Gastroesophageal sphincter (tissue), 4 donors: ENCODE results near the gene CDH24. TPM values are rescaled to one million over a fixed set of nuclear protein-coding genes. Genes with fewer than 3 reads are reported as not detected.

Experiments
- ATAC-seq: fragments of 150-250 bp; one replicate; pipeline ENCODE4 v1.9.1; 2016; ENCODE audit warnings: mild to moderate bottlenecking, moderate library complexity
- H3K27ac ChIP-seq, 4 donors: fragments of 200-600 bp; sonication (generic) in 3 of 4; 1 replicate in 3 of 4; 2 replicates in 1 of 4; pipeline ENCODE4 v1.5.1; 2016 to 2019
- H3K27me3 ChIP-seq: fragments of 200-600 bp; sonication (generic); one replicate; pipeline ENCODE4 v1.5.1; 2019
- H3K36me3 ChIP-seq, 2 donors: fragments of 200-600 bp; sonication (generic); one replicate each; pipeline ENCODE4 v1.5.1; 2019; ENCODE audit warnings: control low read depth in 1 of 2
- H3K4me1 ChIP-seq, 3 donors: fragments of 200-600 bp; sonication (generic); 1 replicate in 2 of 3; 2 replicates in 1 of 3; pipeline ENCODE4 v1.5.1; 2016 to 2019; ENCODE audit warnings: control low read depth in 2 of 3
- H3K4me3 ChIP-seq, 2 donors: fragments of 200-600 bp; sonication (generic); one replicate each; pipeline ENCODE4 v1.5.1; 2019; ENCODE audit warnings: mild to moderate bottlenecking in 1 of 2, moderate library complexity in 1 of 2
- H3K9me3 ChIP-seq, 3 donors: fragments of 200-600 bp; sonication (generic); one replicate each; pipeline ENCODE4 v1.5.1; 2017 to 2019; ENCODE audit warnings: control low read depth in 2 of 3
- CTCF ChIP-seq, 4 experiments: fragments of 200-600 bp in 2 of 4; fragments of 450-650 bp in 2 of 4; sonication (generic) in 1 of 4; IDR thresholded peaks; one replicate each; pipeline ENCODE4 v1.5.1; 2017 to 2019; ENCODE audit warnings: antibody characterized with exemption in 4 of 4, mild to moderate bottlenecking in 2 of 4, moderate library complexity in 2 of 4
- EP300 ChIP-seq: sonication (generic); formaldehyde crosslinking; IDR thresholded peaks from one replicate; pipeline ENCODE4 v1.6.1; 2017; ENCODE audit warnings: antibody characterized with exemption, mild to moderate bottlenecking
- POLR2A ChIP-seq, 2 donors: fragments of 450-650 bp; IDR thresholded peaks; one replicate each; pipeline ENCODE4 v1.6.1; 2017; ENCODE audit warnings: antibody characterized with exemption in 2 of 2, mild to moderate bottlenecking in 2 of 2, moderate library complexity in 1 of 2
- POLR2AphosphoS5 ChIP-seq: sonication (generic); formaldehyde crosslinking; IDR thresholded peaks from one replicate; pipeline ENCODE4 v1.6.1; 2017; ENCODE audit warnings: antibody characterized with exemption
- WGBS, 2 donors: methylation state at CpG; one replicate each; pipeline ENCODE4 v1.1.5; 2018; ENCODE audit warnings: low coverage in 1 of 2; 5-methylcytosine and 5-hydroxymethylcytosine counted together
- total RNA-seq, 4 donors: library from RNA; depleted of rRNA; stranded (reverse); fragments of >200 nt; gene quantifications; one replicate each; pipeline ENCODE4 v1.1.0, GENCODE V29; 2016

Gene CDH24
- total RNA-seq, 4 donors from 2014 or later = 1.5 to 3.6 (median 2.6) TPM

GRCh38 chr14:23045419-23046357 is 11.6 kb downstream of the CDH24 start:
- no peaks in the 10 kb centered on the region for H3K36me3 ChIP-seq
- 86 to 95% methylated on average over 3 to 6 of the region's 13 CpGs for WGBS, 2 donors
- H3K4me1 ChIP-seq = peaks cover 0 to 6% (median 0%) of the 10 kb centered on the region in 3 donors
- TF ChIP-seq EP300 = no peak
- no peak for TF ChIP-seq POLR2AphosphoS5
- no peak for TF ChIP-seq POLR2A (IDR thresholded peaks at IDR 0.05)
- TF ChIP-seq CTCF (IDR thresholded peaks at IDR 0.05) = no peak
- no peak overlapping the region for H3K27ac ChIP-seq
- H3K9me3 ChIP-seq = no peaks in the 10 kb centered on the region
- no peak for ATAC-seq
- no peak overlapping the region for H3K4me3 ChIP-seq
- H3K27me3 ChIP-seq = peaks cover 13% of the 10 kb centered on the region

GRCh38 chr14:23044840-23045239 is 12.5 kb downstream of the CDH24 start:
- TF ChIP-seq POLR2A (IDR thresholded peaks at IDR 0.05) = no peak
- no peak for TF ChIP-seq EP300
- TF ChIP-seq CTCF (IDR thresholded peaks at IDR 0.05) = no peak
- no peak for TF ChIP-seq POLR2AphosphoS5
- H3K4me3 ChIP-seq = no peak overlapping the region
- peaks cover 0 to 6% (median 0%) of the 10 kb centered on the region in 3 donors for H3K4me1 ChIP-seq
- H3K27ac ChIP-seq = no peak overlapping the region
- H3K27me3 ChIP-seq = peaks cover 13% of the 10 kb centered on the region
- no peak for ATAC-seq
- no peaks in the 10 kb centered on the region for H3K9me3 ChIP-seq
- 80% methylated on average over 3 to 6 of the region's 8 CpGs for WGBS, 2 donors
- no peaks in the 10 kb centered on the region for H3K36me3 ChIP-seq

- 60 to 69% methylated on average over 2 to 3 of the region's 3 CpGs for WGBS, 2 donors
- TF ChIP-seq EP300 (no peak), POLR2AphosphoS5 (no peak), CTCF (IDR thresholded peaks at IDR 0.05) (no peak), POLR2A (IDR thresholded peaks at IDR 0.05) (no peak)
- H3K27me3 ChIP-seq = peaks cover 13% of the 10 kb centered on the region
These were observed 13.6 kb downstream of the CDH24 start for GRCh38 chr14:23043754-23044153.

GRCh38 chr14:23043145-23043544 is 14.2 kb downstream of the CDH24 start:
- WGBS, 2 donors = 45 to 87% methylated on average over 3 to 5 of the region's 6 CpGs
- H3K4me1 ChIP-seq = peaks cover 0 to 6% (median 0%) of the 10 kb centered on the region in 3 donors
- H3K4me3 ChIP-seq = no peak overlapping the region
- no peak for TF ChIP-seq POLR2A (IDR thresholded peaks at IDR 0.05)
- no peak for TF ChIP-seq POLR2AphosphoS5
- no peak for TF ChIP-seq EP300
- no peak for TF ChIP-seq CTCF (IDR thresholded peaks at IDR 0.05)
- peaks cover 11% of the 10 kb centered on the region for H3K27me3 ChIP-seq
- H3K27ac ChIP-seq = no peak overlapping the region
- ATAC-seq = no peak
- no peaks in the 10 kb centered on the region for H3K9me3 ChIP-seq
- H3K36me3 ChIP-seq = no peaks in the 10 kb centered on the region

More at GRCh38 chr14:23043754-23044153, 13.6 kb downstream of the CDH24 start:
- H3K27ac ChIP-seq = no peak overlapping the region
- no peak for ATAC-seq
- no peaks in the 10 kb centered on the region for H3K9me3 ChIP-seq
- H3K36me3 ChIP-seq = no peaks in the 10 kb centered on the region
- peaks cover 0 to 6% (median 0%) of the 10 kb centered on the region in 3 donors for H3K4me1 ChIP-seq
- H3K4me3 ChIP-seq = no peak overlapping the region
